NCI-H524 (cell line): ENCODE results near the gene IQSEC3.
A peak's percentile ranks its signal among the peaks of the same experiment; 100 is the strongest.
"Not testable (repeated sequence)": the region's sequence is repeated elsewhere in the genome, so short reads cannot be mapped to it uniquely, and the experiment has no call there.

Source experiments
- DNase-seq, 2 experiments: peaks; one replicate each; lab custom pipeline; 2025; lab: John Stamatoyannopoulos, UW

Gene IQSEC3

GRCh38 chr12:214003-214741, 147.6 kb downstream of the IQSEC3 start, which contains the start of gene SLC6A12:
Gene SLC6A12 (minus strand): TSS chr12:214157. CDS start chr12:209986, 4,171 bp downstream.
- no peak for DNase-seq

- no peak for DNase-seq
These were observed 148.5 kb downstream of the IQSEC3 start for GRCh38 chr12:215116-215515.

GRCh38 chr12:217029-217428, 150.5 kb downstream of the IQSEC3 start:
- DNase-seq: not testable (repeated sequence)

- no peak for DNase-seq
These were observed 151.7 kb downstream of the IQSEC3 start for GRCh38 chr12:218221-218620.

GRCh38 chr12:218728-219590, 152.4 kb downstream of the IQSEC3 start:
- no peak for DNase-seq

GRCh38 chr12:219891-220352, 153.4 kb downstream of the IQSEC3 start:
- peak; percentile 62 to 79 for DNase-seq

- DNase-seq: peak in 1 of 2 experiments; percentile 67
These were observed 153.9 kb downstream of the IQSEC3 start for GRCh38 chr12:220491-220890.

- DNase-seq: peak in 1 of 2 experiments; percentile 70
These were observed 154.5 kb downstream of the IQSEC3 start for GRCh38 chr12:220946-221550.

- no peak for DNase-seq
These were observed 155.2 kb downstream of the IQSEC3 start for GRCh38 chr12:221736-222135.

- DNase-seq: no peak
These were observed 157.3 kb downstream of the IQSEC3 start for GRCh38 chr12:223841-224240.

- no peak for DNase-seq
These were observed 157.8 kb downstream of the IQSEC3 start for GRCh38 chr12:224330-224729.

GRCh38 chr12:225012-225411, 158.4 kb downstream of the IQSEC3 start:
- no peak for DNase-seq

GRCh38 chr12:226401-226800, 159.8 kb downstream of the IQSEC3 start:
- no peak for DNase-seq

GRCh38 chr12:227286-227915, 160.8 kb downstream of the IQSEC3 start:
- DNase-seq: no peak
